Stomach smooth muscle (tissue), 2 donors: ENCODE measurements around the gene KCNB1.

Experiments used
- H3K27ac ChIP-seq: one replicate; pipeline ENCODE4 v1.7.0; 2013; ENCODE audit warnings: mild to moderate bottlenecking, low read length, inconsistent platforms
- H3K27me3 ChIP-seq, 2 donors: one replicate each; pipeline ENCODE4 v1.7.0; 2013; ENCODE audit warnings: low read length in 2 of 2; ENCODE audit not compliant: insufficient read depth in 2 of 2, control insufficient read depth in 1 of 2
- H3K36me3 ChIP-seq, 2 donors: one replicate each; pipeline ENCODE4 v1.7.0; 2013; ENCODE audit warnings: low read length in 2 of 2; ENCODE audit not compliant: control insufficient read depth in 2 of 2, insufficient read depth in 2 of 2
- H3K4me1 ChIP-seq: one replicate; pipeline ENCODE4 v1.7.0; 2013; ENCODE audit warnings: low read length; ENCODE audit not compliant: control insufficient read depth, insufficient read depth
- H3K4me3 ChIP-seq, 2 donors: one replicate each; pipeline ENCODE4 v1.7.0; 2013; ENCODE audit warnings: low read length in 2 of 2
- H3K9ac ChIP-seq, 2 donors: one replicate each; pipeline ENCODE4 v1.7.0; 2013; ENCODE audit warnings: low read length in 2 of 2, mild to moderate bottlenecking in 1 of 2
- H3K9me3 ChIP-seq, 2 donors: one replicate each; pipeline ENCODE4 v1.7.0; 2013; ENCODE audit warnings: low read length in 2 of 2; ENCODE audit not compliant: control insufficient read depth in 2 of 2
- donor health status: healthy.
- donor health status: Pancreatic carcinoma.

Gene KCNB1

DNA sequence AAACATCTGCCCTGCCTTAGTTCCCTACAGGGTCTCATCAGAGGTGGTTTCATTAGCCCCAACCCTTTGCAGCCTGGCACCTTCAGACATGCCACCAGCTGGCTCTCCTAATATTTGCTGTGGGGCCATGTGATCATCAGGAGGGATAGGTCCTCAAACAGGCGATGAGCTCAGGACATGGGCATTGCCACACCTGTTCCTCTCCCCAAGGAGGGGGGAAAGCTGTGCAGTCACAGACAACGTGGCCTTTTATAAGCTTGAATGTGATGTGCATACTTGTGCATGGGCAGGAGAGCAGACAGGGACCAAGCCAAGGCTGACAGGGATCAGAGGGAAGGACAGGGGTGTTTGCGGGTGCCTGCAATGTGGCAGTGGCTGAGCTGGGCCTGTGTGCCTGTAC, 125.8 kb downstream of the KCNB1 start:
- H3K4me3 ChIP-seq = no peak overlapping the region
- H3K9ac ChIP-seq = no peak overlapping the region
- H3K27me3 ChIP-seq = no peaks in the 10 kb centered on the region
- no peaks in the 10 kb centered on the region for H3K36me3 ChIP-seq
- H3K4me1 ChIP-seq = peaks cover 17% of the 10 kb centered on the region
- no peak overlapping the region for H3K27ac ChIP-seq
- H3K9me3 ChIP-seq = no peaks in the 10 kb centered on the region

DNA sequence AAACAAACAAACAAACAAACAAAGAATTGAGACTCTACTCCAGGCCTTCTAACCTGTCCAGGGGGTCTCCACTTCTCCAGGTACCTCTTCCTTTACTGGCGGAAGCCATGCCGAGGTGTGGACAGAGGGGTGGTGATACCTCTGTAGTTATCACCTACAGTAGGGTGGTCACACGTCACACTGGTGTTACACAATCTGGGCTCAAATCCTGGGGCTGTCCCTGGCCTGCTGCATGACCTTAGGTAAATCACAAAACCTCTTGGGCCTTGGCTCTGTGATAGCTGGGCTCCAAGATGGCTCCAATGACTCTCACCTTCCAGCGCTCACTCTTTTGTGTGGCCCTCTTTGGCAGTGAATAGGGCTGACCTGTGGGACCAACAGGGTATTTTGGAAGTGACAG, 127.8 kb downstream of the KCNB1 start:
- no peak overlapping the region for H3K4me3 ChIP-seq
- H3K27ac ChIP-seq = no peak overlapping the region
- no peaks in the 10 kb centered on the region for H3K9me3 ChIP-seq
- peaks cover 3% of the 10 kb centered on the region for H3K4me1 ChIP-seq
- H3K27me3 ChIP-seq = no peaks in the 10 kb centered on the region
- H3K9ac ChIP-seq = no peak overlapping the region
- no peaks in the 10 kb centered on the region for H3K36me3 ChIP-seq

DNA sequence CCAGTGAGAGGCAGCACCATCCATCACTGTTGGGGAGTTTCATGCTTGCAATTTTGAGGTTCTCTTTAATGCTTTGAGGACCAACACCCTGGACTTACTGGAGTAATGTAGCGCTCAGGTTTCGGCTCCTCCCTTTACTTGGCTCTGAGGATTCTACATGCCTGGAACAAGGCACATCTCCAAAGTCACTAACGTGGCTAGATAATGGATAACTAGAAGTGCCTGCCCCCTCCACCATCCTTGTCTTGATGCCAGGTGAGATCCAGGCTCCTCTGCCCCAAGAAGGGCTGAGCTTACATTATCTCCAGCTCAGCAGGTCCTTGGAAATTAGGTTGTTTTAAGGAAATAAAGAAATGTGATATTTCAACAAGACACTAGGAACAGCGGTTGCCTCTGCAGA, 129.1 kb downstream of the KCNB1 start:
- Histone ChIP-seq H3K4me3 (no peak overlapping the region), H3K27ac (no peak overlapping the region), H3K4me1 (peaks cover 3% of the 10 kb centered on the region), H3K9ac (no peak overlapping the region), H3K27me3 (no peaks in the 10 kb centered on the region), H3K9me3 (no peaks in the 10 kb centered on the region), H3K36me3 (no peaks in the 10 kb centered on the region)

DNA sequence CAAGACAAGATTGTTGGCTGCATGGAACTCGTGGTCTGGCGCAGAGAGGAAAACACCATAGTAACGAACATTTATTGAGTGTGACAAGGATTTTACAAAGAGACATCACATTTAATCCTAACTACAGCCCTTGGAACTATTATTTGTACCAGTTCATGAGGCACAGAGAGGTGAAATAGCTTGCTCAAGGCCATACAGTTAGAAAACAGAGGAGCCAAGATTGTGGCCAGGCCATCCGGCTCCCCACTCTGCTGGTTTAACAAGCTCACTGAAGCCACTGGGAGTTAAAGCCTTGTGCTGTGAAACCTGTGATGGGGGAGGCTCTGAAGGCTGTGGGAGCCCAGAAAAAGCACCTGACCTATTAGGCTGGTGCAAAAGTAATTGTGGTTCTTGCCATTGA, 129.7 kb downstream of the KCNB1 start:
- no peak overlapping the region for H3K27ac ChIP-seq
- H3K27me3 ChIP-seq = no peaks in the 10 kb centered on the region
- H3K4me1 ChIP-seq = peaks cover 5% of the 10 kb centered on the region
- H3K4me3 ChIP-seq = no peak overlapping the region
- H3K9ac ChIP-seq = no peak overlapping the region
- no peaks in the 10 kb centered on the region for H3K36me3 ChIP-seq
- H3K9me3 ChIP-seq = no peaks in the 10 kb centered on the region

DNA sequence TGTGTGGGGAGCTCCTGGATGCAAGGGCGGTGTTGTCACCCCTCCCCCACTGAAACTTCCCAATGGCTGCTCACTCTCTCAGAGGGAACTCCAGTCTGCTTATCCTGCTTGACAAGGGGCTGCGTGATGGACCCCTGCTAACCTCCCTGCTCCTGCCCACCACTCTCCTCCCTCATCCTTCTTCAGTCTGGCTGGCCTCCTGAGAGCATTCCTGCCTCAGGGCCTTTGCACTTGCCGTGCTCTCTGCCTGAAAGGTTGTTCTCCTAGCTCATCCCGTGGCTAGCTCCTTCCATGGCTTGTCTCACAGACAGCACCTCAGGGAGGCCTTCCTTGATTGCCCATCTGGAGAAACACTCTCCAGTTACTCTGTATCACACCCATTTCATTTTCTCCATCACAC, 130.7 kb downstream of the KCNB1 start:
- Histone ChIP-seq H3K4me1 (peaks cover 7% of the 10 kb centered on the region), H3K9ac (no peak overlapping the region), H3K36me3 (no peaks in the 10 kb centered on the region), H3K9me3 (no peaks in the 10 kb centered on the region), H3K27ac (no peak overlapping the region), H3K27me3 (no peaks in the 10 kb centered on the region), H3K4me3 (no peak overlapping the region)

DNA sequence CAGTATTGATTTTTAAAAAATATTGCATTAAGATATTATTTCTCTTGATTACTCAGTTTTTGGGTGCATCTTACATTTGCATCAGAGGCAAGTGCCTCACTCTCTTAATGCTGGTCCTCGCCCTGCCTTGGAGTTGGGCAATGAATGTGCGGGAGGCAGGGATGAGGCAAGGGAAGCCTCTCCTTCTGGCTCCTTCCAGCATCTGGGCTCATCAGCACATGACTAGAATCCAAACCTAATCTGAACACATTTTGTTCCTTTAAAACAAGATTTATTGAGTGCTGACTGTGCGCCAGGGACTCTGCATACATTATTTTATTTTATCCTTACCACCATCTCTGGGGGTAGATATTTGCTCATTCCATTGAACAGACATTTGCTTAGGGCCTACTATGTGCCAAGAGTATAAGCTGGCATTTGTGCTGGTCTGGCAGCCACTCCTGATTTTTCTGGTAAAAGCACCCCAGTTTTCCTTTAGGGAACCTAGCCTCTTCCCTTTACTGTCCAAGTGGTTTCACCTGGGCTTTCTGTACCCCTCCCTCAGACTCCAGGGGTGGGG, 132.7 kb downstream of the KCNB1 start:
- Histone ChIP-seq H3K36me3 (no peaks in the 10 kb centered on the region), H3K9ac (no peak overlapping the region), H3K27me3 (no peaks in the 10 kb centered on the region), H3K9me3 (no peaks in the 10 kb centered on the region), H3K27ac (no peak overlapping the region), H3K4me3 (no peak overlapping the region), H3K4me1 (peaks cover 16% of the 10 kb centered on the region)

DNA sequence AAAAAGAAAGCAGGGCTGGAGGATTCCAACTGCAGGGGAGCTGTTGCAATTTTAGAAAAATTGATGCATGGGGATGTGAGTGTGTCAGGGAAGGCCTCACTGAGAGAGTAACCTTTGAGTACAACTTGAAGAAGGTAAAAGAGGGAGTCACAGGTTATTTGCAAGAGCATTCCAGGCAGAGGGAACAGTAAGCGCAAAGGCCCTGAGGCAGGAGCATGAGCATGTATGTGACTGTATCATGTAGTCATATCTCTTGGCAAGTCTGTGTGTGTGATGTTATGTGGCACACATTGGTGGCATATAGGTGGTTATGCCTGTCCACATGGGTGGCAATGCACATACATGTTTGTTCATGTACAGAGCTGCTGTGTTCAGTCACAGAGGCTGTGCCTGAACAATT, 133.4 kb downstream of the KCNB1 start:
- H3K9ac ChIP-seq = no peak overlapping the region
- H3K4me3 ChIP-seq = no peak overlapping the region
- H3K36me3 ChIP-seq = no peaks in the 10 kb centered on the region
- no peaks in the 10 kb centered on the region for H3K9me3 ChIP-seq
- H3K4me1 ChIP-seq = peaks cover 21% of the 10 kb centered on the region
- no peak overlapping the region for H3K27ac ChIP-seq
- H3K27me3 ChIP-seq = no peaks in the 10 kb centered on the region

DNA sequence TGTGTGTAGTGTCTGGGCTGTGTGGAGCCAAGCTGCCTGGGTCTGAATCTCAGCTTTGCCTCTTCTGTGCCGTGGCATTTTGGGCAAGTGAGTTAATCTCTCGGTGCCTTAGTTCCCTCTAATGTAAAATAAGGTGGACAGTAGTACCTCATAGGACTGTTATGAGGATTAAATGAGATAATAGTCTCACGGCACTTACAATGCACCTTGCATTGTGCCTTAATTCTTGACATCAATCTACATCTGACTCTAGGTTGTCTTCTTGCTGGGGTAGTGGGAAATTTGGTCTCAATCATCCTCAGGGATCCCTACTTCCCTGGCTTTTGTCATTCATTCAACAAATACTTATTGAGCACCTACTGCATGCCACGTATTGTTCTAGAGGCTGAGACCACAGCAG, 133.9 kb downstream of the KCNB1 start:
- no peak overlapping the region for H3K27ac ChIP-seq
- peaks cover 20% of the 10 kb centered on the region for H3K4me1 ChIP-seq
- no peaks in the 10 kb centered on the region for H3K36me3 ChIP-seq
- no peaks in the 10 kb centered on the region for H3K27me3 ChIP-seq
- H3K9me3 ChIP-seq = no peaks in the 10 kb centered on the region
- H3K9ac ChIP-seq = no peak overlapping the region
- H3K4me3 ChIP-seq = no peak overlapping the region

DNA sequence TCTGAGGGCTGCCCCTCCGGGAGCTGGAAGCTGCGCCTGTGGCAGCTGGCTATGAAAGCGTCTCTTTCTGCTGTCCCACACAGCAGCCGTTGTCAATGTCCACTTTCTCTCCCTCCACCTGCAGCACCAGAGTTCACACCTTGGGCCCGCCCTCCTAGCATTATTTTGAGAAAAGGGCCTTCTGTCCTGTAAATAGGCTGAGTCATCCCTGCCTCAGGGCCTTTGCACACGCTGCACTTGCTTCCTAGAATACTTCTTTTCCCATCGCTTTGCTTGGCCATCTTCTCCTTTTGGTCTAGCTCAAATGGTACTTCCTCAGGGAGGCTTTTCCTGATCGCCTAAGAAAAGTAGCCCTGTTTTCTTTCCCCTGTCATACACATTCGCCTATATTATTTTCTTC, 135.3 kb downstream of the KCNB1 start:
- no peaks in the 10 kb centered on the region for H3K27me3 ChIP-seq
- H3K4me3 ChIP-seq = no peak overlapping the region
- H3K36me3 ChIP-seq = no peaks in the 10 kb centered on the region
- H3K9me3 ChIP-seq = no peaks in the 10 kb centered on the region
- H3K9ac ChIP-seq = no peak overlapping the region
- peaks cover 18% of the 10 kb centered on the region for H3K4me1 ChIP-seq
- no peak overlapping the region for H3K27ac ChIP-seq

DNA sequence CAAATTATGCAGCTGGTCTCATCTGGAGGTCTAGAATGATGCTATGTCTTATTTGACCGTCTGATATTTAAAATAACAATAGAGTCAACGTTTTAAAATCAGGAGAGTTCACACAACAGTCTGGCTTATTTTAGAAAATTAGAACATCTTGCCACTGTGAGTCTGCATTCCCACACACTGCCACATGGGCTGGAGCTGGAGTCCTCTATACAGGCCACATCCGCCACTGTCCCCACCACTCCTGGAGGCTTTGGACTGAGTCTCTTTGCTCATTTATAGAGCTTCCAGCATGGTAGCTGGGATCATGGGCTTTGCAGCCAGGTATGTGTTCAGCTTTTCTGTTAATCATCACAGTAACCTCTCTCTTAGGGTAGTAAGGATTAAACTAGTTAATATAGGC, 135.8 kb downstream of the KCNB1 start:
- H3K27me3 ChIP-seq = no peaks in the 10 kb centered on the region
- no peak overlapping the region for H3K9ac ChIP-seq
- no peaks in the 10 kb centered on the region for H3K9me3 ChIP-seq
- peaks cover 18% of the 10 kb centered on the region for H3K4me1 ChIP-seq
- no peak overlapping the region for H3K27ac ChIP-seq
- no peak overlapping the region for H3K4me3 ChIP-seq
- H3K36me3 ChIP-seq = no peaks in the 10 kb centered on the region

DNA sequence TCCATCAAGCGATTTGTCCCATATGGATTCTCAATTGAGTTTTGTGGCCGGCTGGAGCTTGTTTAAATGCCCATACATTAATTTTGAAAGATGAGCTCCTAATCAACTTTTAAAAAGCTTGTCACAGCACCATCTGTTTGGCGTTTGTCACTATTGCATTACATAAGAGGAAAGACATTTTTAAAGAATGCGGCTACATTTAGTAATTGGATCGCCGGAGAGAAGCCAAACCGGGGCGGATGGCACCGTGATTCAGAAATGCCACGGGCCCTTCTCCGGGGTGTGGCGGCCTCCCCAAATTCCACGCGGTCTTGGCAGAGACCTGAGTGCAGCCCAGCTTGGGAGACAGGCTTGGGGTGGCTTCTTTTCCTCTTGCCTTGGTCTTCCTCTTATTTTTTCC, 136.9 kb downstream of the KCNB1 start:
- H3K4me3 ChIP-seq = peak overlapping the region; percentile 29 to 43
- H3K9ac ChIP-seq = peak overlapping the region in 1 of 2 donors; percentile 21
- H3K27ac ChIP-seq = no peak overlapping the region
- H3K9me3 ChIP-seq = no peaks in the 10 kb centered on the region
- no peaks in the 10 kb centered on the region for H3K36me3 ChIP-seq
- H3K27me3 ChIP-seq = no peaks in the 10 kb centered on the region
- H3K4me1 ChIP-seq = peaks cover 18% of the 10 kb centered on the region
